Fibroblast of the conjunctiva (primary cell): ENCODE results near the gene OBSCN.
A peak's percentile ranks its signal among the peaks of the same experiment; 100 is the strongest.

ENCODE experiments used
- DNase-seq: peaks from one replicate; pipeline ENCODE4 v3.0.0-alpha.2; 2010; ENCODE audit warnings: low read depth

Gene OBSCN, protein sequence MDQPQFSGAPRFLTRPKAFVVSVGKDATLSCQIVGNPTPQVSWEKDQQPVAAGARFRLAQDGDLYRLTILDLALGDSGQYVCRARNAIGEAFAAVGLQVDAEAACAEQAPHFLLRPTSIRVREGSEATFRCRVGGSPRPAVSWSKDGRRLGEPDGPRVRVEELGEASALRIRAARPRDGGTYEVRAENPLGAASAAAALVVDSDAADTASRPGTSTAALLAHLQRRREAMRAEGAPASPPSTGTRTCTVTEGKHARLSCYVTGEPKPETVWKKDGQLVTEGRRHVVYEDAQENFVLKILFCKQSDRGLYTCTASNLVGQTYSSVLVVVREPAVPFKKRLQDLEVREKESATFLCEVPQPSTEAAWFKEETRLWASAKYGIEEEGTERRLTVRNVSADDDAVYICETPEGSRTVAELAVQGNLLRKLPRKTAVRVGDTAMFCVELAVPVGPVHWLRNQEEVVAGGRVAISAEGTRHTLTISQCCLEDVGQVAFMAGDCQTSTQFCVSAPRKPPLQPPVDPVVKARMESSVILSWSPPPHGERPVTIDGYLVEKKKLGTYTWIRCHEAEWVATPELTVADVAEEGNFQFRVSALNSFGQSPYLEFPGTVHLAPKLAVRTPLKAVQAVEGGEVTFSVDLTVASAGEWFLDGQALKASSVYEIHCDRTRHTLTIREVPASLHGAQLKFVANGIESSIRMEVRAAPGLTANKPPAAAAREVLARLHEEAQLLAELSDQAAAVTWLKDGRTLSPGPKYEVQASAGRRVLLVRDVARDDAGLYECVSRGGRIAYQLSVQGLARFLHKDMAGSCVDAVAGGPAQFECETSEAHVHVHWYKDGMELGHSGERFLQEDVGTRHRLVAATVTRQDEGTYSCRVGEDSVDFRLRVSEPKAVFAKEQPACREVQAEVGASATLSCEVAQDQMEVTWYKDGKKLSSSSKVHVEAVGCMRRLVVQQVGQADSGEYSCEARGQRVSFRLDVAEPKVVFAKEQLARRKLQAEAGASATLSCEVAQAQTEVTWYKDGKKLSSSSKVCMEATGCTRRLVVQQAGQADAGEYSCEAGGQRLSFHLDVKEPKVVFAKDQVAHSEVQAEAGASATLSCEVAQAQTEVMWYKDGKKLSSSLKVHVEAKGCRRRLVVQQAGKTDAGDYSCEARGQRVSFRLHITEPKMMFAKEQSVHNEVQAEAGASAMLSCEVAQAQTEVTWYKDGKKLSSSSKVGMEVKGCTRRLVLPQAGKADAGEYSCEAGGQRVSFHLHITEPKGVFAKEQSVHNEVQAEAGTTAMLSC (N-terminal part only)

GRCh38 chr1:228207851-228208821, at the start of gene OBSCN:
TSS of gene OBSCN (plus strand) at chr1:228208044. CDS start at chr1:228211784, 3,740 bp downstream.
- DNase-seq, result no peak

DNA sequence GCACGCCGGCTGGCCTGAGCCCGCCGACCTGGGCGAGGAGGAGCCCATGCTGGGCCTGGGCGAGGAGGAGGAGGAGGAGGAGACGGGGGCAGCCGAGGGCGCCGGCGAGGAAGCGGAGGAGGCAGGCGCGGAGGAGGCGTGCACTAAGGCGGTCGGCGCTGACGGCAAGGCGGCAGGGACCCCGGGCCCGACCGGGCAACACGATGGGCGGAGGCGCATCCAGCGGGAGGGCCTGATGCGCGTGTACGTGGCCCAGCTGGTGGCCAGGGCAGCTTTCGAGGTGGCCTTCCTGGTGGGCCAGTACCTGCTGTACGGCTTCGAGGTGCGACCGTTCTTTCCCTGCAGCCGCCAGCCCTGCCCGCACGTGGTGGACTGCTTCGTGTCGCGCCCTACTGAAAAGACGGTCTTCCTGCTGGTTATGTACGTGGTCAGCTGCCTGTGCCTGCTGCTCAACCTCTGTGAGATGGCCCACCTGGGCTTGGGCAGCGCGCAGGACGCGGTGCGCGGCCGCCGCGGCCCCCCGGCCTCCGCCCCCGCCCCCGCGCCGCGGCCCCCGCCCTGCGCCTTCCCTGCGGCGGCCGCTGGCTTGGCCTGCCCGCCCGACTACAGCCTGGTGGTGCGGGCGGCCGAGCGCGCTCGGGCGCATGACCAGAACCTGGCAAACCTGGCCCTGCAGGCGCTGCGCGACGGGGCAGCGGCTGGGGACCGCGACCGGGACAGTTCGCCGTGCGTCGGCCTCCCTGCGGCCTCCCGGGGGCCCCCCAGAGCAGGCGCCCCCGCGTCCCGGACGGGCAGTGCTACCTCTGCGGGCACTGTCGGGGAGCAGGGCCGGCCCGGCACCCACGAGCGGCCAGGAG, 49.5 kb upstream of the OBSCN start:
- DNase-seq, result no peak

- no peak for DNase-seq
These were observed 48.7 kb upstream of the OBSCN start for GRCh38 chr1:228159008-228159665.

GRCh38 chr1:228160201-228160761, 47.6 kb upstream of the OBSCN start:
- DNase-seq, result no peak

DNA sequence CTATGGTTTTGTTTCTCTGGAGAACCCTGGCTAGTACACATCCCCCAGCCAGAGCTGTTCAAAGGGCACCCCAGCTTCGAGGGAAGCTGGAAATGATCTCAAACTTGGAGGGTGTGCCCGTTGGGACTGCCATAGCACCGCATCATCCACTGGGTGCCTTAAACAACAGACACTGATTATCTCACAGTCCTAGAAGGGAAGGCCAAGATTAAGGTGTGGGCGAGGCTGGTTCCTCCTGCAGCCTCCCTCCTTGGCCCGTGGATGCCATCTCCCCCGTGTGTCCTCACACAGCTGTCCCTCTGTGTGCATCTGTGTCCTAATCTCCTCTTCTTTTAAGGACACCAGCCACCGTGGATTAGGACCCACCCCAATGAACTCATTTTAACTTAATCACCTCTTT, 46.5 kb upstream of the OBSCN start:
- no peak for DNase-seq

DNA sequence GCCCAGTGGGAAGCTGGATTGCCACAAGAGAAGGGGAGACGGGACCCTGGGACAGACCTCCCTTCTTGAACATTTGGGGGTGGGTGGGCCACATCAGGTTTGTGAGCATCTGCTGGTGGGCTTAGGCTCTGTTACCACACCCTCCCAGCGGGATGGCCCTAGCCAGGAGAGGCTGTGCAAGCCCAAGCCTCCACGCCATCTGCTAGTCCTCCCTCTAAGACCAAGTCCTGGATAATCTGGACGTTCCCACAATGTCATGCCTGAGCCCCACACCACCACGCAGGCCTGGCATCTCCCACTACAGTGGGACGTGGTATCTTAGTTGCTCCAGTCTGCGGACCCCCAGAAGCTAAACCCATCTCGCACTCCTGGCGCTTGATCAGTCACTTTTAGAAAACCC, 46.0 kb upstream of the OBSCN start:
- DNase-seq, result no peak

- no peak for DNase-seq
These were observed 45.4 kb upstream of the OBSCN start for GRCh38 chr1:228162286-228163006.

DNA sequence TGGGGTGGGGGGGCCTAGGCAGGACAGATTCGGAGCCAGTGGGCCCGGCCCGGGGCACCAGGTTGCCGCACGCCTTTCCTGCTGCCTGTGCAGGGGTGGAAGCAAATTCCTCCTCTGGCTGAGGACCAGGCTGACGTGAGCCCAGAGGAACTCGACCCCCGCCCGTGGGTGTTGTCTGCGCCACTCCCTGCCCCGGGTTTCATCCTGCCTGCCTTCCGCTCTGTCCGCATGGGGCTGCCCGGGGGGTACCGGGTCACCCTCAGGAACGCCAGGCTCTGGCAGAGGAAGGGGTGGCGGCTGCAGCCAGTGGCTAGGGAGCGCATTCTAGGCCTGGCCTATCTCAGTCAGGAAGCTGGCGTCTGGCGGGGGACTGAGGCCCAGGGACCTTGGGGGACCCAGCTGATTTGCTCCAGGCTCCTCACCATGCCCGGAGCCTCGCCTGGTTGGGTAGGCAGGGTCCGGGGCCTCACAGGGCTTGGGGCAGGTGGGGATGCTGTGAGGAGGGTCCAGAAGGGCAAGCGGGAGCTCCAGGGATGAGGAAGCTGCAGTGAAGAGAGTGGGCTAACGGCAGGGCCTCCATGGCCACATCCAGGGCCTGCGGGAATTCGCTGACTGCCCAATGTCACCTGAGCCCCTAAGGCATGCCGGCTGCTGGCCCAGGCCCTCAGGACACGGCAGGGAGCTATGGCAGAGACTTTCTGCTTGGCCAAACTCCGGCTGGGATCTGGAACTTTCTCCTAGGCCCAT, 44.7 kb upstream of the OBSCN start:
- DNase-seq, result no peak

DNA sequence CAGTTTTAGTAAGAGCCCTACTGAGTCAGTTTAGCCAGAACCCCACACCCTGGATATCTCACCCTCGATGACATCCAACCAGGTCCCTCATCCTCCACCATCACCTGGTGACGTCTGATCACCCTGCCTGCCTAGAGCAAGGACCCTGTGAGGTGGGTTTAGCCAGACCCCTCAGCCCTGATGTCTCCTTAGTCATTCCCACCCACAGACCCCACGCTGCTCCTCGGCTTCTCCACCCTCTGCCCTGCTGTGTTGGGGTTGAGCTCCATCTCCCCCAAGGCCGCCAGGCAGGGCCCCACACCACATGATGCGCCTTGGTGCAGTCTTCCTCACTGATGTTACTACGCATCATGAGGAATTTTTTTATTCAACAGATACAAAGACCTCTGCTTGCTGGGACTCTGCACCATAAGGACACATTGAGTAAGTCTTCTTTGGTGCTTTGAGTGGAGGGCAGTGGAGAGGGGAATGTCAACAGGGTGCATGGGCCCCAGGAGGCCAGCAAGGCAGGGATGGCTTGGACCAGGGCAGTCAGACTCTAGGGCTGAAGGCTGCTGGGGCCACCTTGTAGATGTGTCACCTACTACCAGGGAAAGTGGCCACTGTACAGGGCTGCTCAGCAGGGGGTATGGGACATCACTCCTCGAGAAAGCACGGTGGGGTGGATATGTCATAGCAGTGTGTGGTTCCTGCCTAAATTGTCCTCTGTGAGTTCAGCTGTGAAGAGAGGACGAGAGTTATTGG, 43.9 kb upstream of the OBSCN start:
- DNase-seq, result no peak

DNA sequence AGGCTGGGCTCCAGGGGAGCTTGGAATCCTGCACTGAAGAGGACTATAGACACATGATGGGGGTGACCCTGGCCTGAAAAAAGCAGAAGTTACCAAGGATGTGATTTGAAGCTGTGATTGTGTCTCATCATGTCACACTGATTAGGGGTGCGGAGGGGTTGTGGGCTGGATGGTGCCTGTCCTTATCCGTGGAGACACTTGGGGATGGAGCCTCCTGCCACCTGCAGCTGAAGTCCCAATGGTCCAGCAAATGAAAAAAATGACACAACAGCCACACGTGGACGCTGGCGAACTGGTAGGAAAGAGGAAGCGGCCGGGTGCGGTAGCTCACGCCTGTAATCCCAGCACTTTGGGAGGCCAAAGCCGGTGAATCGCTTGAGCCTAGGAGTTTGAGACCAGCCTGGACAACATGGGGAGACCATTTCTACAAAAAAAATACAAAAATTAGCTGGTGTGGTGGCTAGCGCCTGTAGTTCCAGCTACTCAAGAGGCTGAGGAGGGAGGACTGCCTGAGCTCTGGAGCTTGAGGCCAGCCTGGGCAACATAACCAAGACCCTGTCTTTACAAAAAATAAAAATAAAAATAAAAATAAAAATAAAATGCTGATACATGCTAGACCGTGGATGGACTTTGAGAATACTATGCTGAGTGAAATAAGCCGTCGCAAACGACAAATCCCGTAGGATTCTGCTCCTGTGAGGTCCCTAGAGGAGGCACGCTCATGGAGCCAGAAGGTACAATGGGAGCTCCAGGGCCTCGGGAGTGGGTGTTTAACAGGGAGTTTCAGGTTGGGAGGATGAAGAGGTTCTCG, 43.1 kb upstream of the OBSCN start:
- no peak for DNase-seq

GRCh38 chr1:228165372-228166169, 42.3 kb upstream of the OBSCN start, which contains the start of gene IBA57:
TSS of gene IBA57 (plus strand) at chr1:228165804. CDS start at chr1:228165817, 13 bp downstream.
- DNase-seq, result peak; percentile 98

DNA sequence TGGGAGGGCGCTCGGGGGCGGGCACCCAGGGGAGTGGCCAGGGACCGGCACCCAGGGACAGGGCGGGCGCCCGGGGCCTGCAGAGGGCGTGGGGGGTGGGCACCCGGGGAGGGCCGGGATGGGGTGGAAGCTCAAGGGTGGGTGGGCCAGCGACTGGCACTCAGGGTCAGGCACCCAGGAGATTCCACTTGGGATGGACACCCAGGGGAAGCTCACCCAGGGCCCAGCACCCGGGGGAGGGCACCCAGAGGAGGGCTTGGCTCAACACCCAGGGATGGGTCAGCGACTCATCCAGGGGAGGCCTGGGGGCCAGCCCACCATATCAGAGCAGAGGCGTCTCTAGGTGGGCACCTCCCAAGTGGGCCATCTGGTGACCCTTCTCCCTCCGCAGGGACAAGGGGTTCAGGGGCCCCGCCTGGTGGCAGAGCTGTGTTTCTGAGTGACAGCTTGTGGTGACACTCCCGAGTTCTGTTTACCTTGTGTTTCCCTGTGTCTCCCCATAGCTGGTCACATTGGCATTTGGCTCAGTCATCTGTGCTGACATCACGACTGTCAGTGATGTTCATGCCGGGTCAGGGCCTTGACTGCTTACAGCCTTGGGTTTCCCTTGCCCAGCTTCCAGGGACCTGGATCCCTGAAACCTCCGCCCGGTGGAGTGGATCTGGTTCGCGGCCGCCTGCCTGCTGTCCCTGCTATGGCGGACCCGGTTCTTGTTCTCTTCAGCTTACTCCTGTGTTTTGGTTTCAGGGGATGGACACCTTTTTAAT, 41.5 kb upstream of the OBSCN start:
- DNase-seq, result no peak

DNA sequence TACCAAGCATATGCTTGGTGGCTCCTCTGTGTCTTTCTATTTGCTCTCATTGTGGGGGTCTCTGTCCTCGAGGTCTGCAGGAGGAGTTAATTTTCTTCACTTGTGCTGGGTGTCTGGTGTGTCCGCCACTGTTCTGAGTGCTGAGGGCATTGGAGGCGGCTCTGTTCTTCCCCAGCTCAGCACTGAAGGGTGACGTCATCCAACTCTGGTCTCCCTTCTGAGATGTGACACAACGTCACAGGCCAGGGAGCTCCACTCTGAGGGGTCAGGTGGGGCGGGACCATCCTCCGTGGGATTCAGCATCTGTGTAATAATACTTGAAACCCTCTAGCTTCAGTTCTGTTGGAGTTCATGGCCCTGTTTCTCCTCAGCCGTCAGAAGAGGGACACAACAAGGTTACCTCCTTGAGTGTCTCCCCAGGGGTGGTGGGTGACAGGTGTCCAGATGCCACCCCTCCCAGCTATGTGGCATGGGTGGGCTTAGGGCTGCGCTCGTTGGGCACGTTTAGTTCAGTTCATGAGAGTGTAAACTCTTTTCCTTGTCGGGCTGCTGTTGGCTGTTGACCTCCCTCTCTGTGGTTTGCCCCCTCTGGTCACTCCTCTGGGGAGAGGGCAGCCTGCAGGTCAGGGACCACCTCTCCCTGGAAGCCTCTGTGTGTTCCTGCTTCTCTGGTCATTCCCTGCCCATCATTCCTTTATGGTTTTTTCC, 39.1 kb upstream of the OBSCN start:
- DNase-seq, result no peak

GRCh38 chr1:228169345-228169744, 38.5 kb upstream of the OBSCN start:
- DNase-seq, result no peak
